Activated CD8-positive, alpha-beta memory T cell treated with anti-CD3 and anti-CD28 coated beads, Interleukin-2, amount 50 U/mL, for 24 hours (primary cell): ENCODE data around the gene PTPRJ.
"Not testable (repeated sequence)": the region's sequence is repeated elsewhere in the genome, so short reads cannot be mapped to it uniquely, and the experiment has no call there.

Experiments
- DNase-seq: peaks from one replicate; pipeline ENCODE4 v3.0.0-alpha.2; 2020; ENCODE audit errors: extremely low read depth

Gene PTPRJ

DNA sequence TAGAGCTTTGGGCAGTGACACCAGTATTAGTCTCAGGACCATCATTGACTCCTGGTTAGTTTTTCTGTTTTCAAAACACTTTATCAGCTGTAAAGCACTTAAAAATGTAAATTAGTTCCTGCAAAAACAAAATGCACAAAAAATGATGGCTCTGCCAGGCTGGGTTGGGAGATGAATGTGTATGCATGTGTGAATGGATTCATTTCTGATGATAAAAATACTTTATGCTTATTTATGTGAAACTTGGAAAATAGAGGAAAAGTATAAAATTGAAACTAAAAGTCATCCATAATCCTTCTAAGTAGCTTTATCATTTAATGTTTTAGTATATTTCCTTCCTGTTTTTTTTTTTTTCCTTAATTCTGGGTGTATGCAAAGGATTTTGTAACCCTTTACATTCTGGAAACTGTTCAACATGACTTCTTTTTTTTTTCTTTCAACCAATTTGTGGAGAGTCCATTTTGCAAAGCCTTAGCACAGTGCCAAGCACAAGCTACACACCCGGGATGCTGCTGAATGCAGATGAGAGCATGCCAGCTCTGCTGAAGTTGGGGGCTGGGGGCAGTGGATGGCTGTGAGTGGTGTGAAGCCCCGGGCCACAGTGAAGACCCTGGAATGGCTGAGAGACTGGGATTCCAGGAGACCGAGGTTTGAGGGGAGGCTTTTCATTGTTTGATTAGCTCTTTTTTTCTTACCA is 37.6 kb downstream of the PTPRJ start:
- DNase-seq: no peak

DNA sequence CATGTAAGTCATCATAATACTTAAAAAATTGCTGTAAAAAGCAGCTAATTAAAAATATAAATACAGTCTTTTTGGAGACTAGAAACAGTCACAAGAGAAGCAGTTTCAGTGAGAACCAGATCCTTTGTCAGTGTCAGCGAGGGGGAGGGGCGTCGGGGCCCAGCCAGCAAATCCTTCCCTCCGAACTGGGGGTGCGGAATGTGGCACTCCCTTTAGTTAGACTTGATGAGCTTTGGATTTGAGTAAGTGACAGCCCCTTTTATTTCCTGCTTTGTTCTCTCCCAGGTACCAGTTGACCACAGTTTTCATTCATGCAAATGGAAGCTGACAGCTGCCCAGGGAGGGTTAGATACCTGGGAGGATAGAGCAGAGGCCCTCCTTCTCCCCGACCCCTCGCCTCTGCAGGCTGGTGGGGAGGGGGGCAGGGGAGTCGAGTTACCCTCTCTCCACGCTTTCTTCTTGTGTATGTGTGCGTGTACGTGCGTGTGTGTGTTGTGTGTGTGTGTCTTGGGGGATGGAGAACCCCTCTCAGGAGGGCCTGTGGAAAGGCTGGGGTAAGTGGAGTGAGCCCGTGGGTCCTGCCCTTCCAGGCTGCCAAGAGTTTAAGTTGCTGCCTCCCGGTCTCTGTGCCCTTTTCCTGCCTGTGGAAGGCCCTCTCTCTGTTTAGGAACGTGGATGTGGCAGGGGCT is 38.3 kb downstream of the PTPRJ start:
- DNase-seq: no peak

- DNase-seq: no peak
These were observed 38.8 kb downstream of the PTPRJ start for GRCh38 chr11:48019217-48019584.

DNA sequence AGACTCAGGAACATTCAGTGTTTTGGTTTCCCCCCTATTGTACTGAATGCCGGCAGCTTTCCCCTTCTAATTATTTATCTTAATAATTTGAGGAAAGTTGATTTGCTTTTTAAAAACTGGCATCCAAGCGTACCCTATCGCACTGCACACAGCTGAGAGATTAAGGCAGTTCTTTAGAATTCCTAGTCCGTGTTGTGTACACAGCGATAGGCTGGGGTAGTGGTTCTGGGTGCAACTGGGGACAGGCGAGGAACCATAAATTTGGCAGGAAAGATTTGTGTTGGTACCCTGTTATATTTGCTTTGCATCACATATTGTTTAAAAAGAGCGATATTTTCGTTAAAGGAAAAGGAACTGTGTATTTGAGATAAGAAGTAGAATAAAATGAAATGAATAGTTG is 39.2 kb downstream of the PTPRJ start:
- DNase-seq: no peak

GRCh38 chr11:48020092-48020755 is 39.9 kb downstream of the PTPRJ start:
- DNase-seq: no peak

- not testable (repeated sequence) for DNase-seq
These were observed 41.0 kb downstream of the PTPRJ start for GRCh38 chr11:48021201-48021820.

DNA sequence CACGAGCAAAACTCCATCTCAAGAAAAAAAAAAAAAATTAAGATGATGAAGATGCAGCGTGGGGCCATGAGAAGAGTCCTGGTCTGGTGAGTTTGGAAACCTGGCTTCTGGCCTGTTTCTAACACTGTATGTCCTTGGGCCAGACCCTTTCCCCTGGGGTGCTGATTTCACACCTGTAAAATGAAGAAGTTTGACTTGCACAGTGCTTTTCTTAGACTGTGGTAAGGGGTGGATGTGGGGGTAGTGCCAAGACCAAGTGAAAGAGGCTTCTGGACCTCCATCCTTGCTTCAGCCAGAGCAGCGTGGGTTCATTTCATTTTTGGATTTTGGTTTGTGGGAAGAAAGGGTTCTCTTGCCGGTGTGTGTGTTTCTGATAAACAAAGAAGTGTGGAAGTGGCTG is 42.1 kb downstream of the PTPRJ start:
- DNase-seq: no peak

GRCh38 chr11:48023608-48024007 is 43.2 kb downstream of the PTPRJ start:
- not testable (repeated sequence) for DNase-seq

- no peak for DNase-seq
These were observed 44.3 kb downstream of the PTPRJ start for GRCh38 chr11:48024635-48025071.

GRCh38 chr11:48025293-48025983 is 45.1 kb downstream of the PTPRJ start:
- no peak for DNase-seq

GRCh38 chr11:48025984-48026340 is 45.6 kb downstream of the PTPRJ start:
- DNase-seq: no peak

GRCh38 chr11:48028914-48029680 is 48.7 kb downstream of the PTPRJ start:
- DNase-seq: no peak

GRCh38 chr11:48029681-48030290 is 49.4 kb downstream of the PTPRJ start:
- no peak for DNase-seq

DNA sequence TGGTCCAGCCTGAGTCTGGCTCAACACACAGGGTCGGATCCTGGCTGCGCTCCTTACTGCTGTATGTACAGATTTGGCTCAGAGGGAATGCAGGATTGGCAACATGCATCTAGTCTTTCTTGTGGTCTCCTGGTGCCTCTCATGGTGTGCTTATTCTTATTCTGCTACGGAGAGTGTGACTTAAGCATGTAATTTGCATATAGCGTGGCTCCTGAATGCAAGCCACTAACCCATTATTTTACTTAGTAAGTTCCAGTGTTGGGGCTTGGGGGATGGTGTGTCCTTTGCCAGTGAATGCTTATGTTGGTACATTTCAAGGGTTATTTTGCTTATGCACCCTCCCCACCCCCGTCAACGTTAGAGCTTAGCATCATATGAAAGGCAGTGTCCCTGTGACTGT is 51.2 kb downstream of the PTPRJ start:
- no peak for DNase-seq

DNA sequence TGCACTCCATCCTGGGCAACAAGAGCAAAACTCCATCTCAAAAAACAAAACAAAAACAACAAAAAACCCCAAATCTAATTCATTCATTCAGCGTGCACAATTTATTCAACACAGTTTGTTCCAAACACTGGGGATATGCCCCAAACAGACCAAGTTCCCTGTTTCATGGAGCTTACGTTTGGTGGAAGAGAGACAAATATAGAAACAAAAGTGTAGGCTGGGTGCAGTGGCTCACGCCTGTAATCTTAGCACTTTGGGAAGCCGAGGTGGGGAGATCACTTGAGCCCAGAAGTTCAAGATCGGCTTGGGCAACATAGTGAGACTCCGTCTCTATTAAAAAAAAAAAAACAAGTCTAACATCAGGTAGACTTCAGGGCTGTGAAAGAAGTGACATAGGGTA is 52.4 kb downstream of the PTPRJ start:
- DNase-seq: no peak

DNA sequence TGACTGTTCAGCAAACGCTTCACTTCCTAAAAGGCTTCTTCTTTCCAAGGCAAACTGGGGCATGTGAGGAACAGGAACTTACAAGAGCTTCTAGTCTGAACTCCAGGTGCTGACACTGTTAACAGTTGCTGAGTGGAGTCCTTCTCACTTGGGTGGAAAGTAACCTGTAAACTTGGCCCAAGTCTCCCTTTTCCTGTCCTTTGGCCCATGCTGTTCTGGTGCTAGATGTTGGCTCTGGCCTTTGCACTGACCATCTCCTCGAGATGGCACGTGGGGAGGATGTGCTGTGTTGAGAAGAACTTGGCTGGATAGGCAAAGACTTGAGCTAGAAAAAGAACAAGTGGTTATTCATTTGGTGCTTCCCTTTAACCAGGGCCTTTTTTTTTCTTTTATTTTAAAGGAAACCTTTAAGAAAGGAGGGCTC is 53.6 kb downstream of the PTPRJ start:
- DNase-seq: no peak

DNA sequence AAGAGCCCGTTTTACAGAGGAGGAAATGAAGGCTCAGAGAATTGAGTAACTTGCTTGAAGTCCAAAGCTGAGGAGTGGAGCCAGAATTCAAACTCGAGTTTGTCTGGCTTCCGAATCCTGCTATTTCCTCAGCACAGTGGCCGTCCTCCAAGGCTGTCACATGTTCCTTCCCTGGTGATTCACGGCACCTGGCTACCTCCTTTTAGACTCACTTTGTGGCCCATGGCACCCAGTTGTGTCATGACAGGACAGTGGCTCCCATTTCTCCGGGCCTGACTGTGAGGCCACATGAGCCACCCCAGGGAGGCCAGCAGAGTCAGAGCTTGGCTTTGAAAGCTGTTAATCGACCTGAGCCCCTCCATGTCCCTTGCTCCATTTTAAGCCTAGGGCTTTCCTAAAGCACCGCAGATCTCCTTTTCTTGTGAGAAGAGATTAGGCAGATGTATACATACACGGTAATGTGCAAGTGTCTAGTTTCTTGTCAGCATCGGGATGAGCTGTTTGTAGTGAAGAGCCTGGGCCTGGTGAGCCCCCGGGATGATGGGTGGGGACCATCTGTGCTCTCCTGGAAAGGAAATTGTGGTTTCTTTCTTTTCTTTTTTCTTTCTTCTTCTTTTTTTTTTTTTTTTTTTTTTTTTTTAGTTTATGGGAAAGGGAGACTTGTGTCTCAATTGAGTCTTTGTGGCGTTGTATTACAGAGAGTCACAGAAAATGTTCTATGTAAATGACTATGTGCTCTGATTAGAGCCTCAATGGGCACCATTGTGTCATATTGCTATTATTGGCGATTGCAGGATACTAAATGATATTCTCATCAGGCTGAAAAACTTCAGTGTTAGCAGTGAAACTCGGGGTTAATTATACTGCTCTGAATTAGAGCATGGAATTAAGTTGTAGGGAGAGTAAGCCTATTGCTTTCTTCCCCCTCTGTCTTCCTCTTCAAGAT is 54.8 kb downstream of the PTPRJ start:
- DNase-seq: no peak

GRCh38 chr11:48036011-48036410 is 55.7 kb downstream of the PTPRJ start:
- no peak for DNase-seq

GRCh38 chr11:48036466-48036865 is 56.1 kb downstream of the PTPRJ start:
- no peak for DNase-seq
